ENCODE measurements around the gene SRPX2.

DNA sequence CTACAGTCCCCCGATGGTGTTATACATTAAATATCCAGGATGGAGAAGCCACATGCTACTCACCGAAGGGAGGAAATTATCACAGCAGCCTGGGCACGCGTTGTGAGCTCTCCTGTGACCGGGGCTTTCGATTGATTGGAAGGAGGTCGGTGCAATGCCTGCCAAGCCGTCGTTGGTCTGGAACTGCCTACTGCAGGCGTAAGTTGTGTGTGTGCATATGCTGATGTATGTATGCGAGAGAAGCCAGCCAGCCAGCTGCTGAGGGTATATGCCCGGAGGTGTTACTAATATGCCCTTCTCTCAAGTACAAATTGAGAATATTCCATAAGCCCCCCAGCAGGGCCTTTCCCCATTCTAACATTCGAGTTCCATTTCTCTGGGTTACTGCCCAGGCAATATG, 18.2 kb downstream of the SRPX2 start:
- TF ChIP-seq, protein P1, sequence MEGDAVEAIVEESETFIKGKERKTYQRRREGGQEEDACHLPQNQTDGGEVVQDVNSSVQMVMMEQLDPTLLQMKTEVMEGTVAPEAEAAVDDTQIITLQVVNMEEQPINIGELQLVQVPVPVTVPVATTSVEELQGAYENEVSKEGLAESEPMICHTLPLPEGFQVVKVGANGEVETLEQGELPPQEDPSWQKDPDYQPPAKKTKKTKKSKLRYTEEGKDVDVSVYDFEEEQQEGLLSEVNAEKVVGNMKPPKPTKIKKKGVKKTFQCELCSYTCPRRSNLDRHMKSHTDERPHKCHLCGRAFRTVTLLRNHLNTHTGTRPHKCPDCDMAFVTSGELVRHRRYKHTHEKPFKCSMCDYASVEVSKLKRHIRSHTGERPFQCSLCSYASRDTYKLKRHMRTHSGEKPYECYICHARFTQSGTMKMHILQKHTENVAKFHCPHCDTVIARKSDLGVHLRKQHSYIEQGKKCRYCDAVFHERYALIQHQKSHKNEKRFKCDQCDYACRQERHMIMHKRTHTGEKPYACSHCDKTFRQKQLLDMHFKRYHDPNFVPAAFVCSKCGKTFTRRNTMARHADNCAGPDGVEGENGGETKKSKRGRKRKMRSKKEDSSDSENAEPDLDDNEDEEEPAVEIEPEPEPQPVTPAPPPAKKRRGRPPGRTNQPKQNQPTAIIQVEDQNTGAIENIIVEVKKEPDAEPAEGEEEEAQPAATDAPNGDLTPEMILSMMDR (IDR thresholded peaks at IDR 0.05; ENCODE audit: insufficient read depth, low read length, poor library complexity, severe bottlenecking): no peak
- TF ChIP-seq EZH2phosphoT487 (conservative IDR thresholded peaks at IDR 0.05; ENCODE audit: low read length): no peak
